OCI-LY1 (cell line): ENCODE results near the gene ZC3H18.
A peak's percentile ranks its signal among the peaks of the same experiment; 100 is the strongest.

Experiments used
- H2AFZ ChIP-seq: fragments of 200-600 bp; sonication (generic), shearing (Covaris generic); 2 replicates; pipeline ENCODE4 v1.6.0; 2014; ENCODE audit warnings: antibody characterized with exemption, mild to moderate bottlenecking, low read length
- H3F3A ChIP-seq: fragments of 200-600 bp; sonication (generic), shearing (Covaris generic); 2 replicates; pipeline ENCODE4 v1.6.0; 2014; ENCODE audit warnings: mild to moderate bottlenecking, antibody characterized with exemption, low read length, moderate library complexity; ENCODE audit not compliant: insufficient read depth
- H3K27ac ChIP-seq: fragments of 200-600 bp; sonication (generic); 2 replicates; pipeline ENCODE4 v1.5.1; 2014; ENCODE audit warnings: low read length, mixed run types, mild to moderate bottlenecking, low read depth; ENCODE audit not compliant: poor library complexity, severe bottlenecking
- H3K27me3 ChIP-seq: fragments of 200-600 bp; sonication (generic); 2 replicates; pipeline ENCODE4 v1.6.0; 2014; ENCODE audit warnings: antibody characterized with exemption, mild to moderate bottlenecking, low read length, moderate library complexity; ENCODE audit not compliant: insufficient read depth
- H3K36me3 ChIP-seq: fragments of 200-600 bp; sonication (generic); 2 replicates; pipeline ENCODE4 v1.6.1; 2014; ENCODE audit warnings: mild to moderate bottlenecking, antibody characterized with exemption, low read length, moderate library complexity, mixed read lengths; ENCODE audit not compliant: insufficient read depth
- H3K4me1 ChIP-seq: fragments of 200-600 bp; sonication (generic); 2 replicates; pipeline ENCODE4 v1.5.1; 2014; ENCODE audit warnings: mild to moderate bottlenecking, low read length, moderate library complexity; ENCODE audit not compliant: insufficient read depth, severe bottlenecking
- H3K4me2 ChIP-seq: fragments of 200-600 bp; sonication (generic), shearing (Covaris generic); 2 replicates; pipeline ENCODE4 v1.6.1; 2014; ENCODE audit warnings: low read length
- H3K4me3 ChIP-seq: fragments of 200-600 bp; sonication (generic); 2 replicates; pipeline ENCODE4 v1.5.1; 2014; ENCODE audit warnings: low read length, low read depth, mild to moderate bottlenecking, mixed read lengths; ENCODE audit not compliant: poor library complexity, severe bottlenecking
- H3K79me2 ChIP-seq: fragments of 200-600 bp; shearing (Covaris generic); 2 replicates; pipeline ENCODE4 v1.6.1; 2016; ENCODE audit warnings: mixed run types, low read length, mixed read lengths; ENCODE audit not compliant: insufficient read depth
- H3K9ac ChIP-seq: fragments of 200-600 bp; sonication (generic), shearing (Covaris generic); 2 replicates; pipeline ENCODE4 v1.6.1; 2014; ENCODE audit warnings: mild to moderate bottlenecking, low read length, mixed read lengths
- H3K9me2 ChIP-seq: fragments of 200-600 bp; sonication (generic), shearing (Covaris generic); 2 replicates; pipeline ENCODE4 v1.6.1; 2014; ENCODE audit warnings: low read depth, mild to moderate bottlenecking, low read length, mixed read lengths
- H3K9me3 ChIP-seq: fragments of 200-600 bp; shearing (Covaris generic); 2 replicates; pipeline ENCODE4 v1.6.1; 2014; ENCODE audit warnings: low read length, mixed read lengths
- H4K20me1 ChIP-seq: fragments of 200-600 bp; sonication (generic), shearing (Covaris generic); 2 replicates; pipeline ENCODE4 v1.6.0; 2016; ENCODE audit warnings: mild to moderate bottlenecking, low read length; ENCODE audit not compliant: insufficient read depth
- CTCF ChIP-seq: fragments of 200-600 bp; sonication (generic), shearing (Covaris generic); IDR thresholded peaks from 2 replicates; pipeline ENCODE4 v1.5.1; 2017; ENCODE audit warnings: mild to moderate bottlenecking, antibody characterized with exemption, low read length, moderate library complexity, mixed read lengths
- EZH2 ChIP-seq: fragments of 200-600 bp; sonication (generic), shearing (Covaris generic); IDR thresholded peaks from 2 replicates; pipeline ENCODE4 v1.8.0; 2017; ENCODE audit warnings: borderline replicate concordance, mixed run types, mild to moderate bottlenecking, antibody characterized with exemption, low read length, moderate library complexity, mixed read lengths

Gene ZC3H18

GRCh38 chr16:88672776-88673175 lies 102.6 kb downstream of the ZC3H18 start:
- H3K27ac ChIP-seq: no peak overlapping the region
- no peak overlapping the region for H2AFZ ChIP-seq
- H3K79me2 ChIP-seq: no peaks in the 10 kb centered on the region
- H4K20me1 ChIP-seq: no peaks in the 10 kb centered on the region
- no peak overlapping the region for H3K4me3 ChIP-seq
- no peaks in the 10 kb centered on the region for H3F3A ChIP-seq
- peaks cover 33% of the 10 kb centered on the region for H3K36me3 ChIP-seq
- no peaks in the 10 kb centered on the region for H3K9me2 ChIP-seq
- H3K9me3 ChIP-seq: no peaks in the 10 kb centered on the region
- no peaks in the 10 kb centered on the region for H3K4me1 ChIP-seq
- H3K27me3 ChIP-seq: no peaks in the 10 kb centered on the region; the same call in 1 of the 2 replicates
- TF ChIP-seq EZH2: no peak
- peak; percentile 8; the same call in 1 of the 2 replicates for TF ChIP-seq CTCF
- no peak overlapping the region for H3K9ac ChIP-seq
- no peak overlapping the region for H3K4me2 ChIP-seq

- H3K9ac ChIP-seq: no peak overlapping the region
- no peaks in the 10 kb centered on the region for H3K4me1 ChIP-seq
- no peaks in the 10 kb centered on the region for H3K9me3 ChIP-seq
- no peak overlapping the region for H3K27ac ChIP-seq
- no peak overlapping the region for H2AFZ ChIP-seq
- peaks cover 28% of the 10 kb centered on the region for H3K36me3 ChIP-seq
- H4K20me1 ChIP-seq: no peaks in the 10 kb centered on the region
- TF ChIP-seq EZH2: no peak
- no peak for TF ChIP-seq CTCF
- H3K27me3 ChIP-seq: no peaks in the 10 kb centered on the region; the same call in 1 of the 2 replicates
- no peaks in the 10 kb centered on the region for H3K9me2 ChIP-seq
- H3F3A ChIP-seq: no peaks in the 10 kb centered on the region
- no peaks in the 10 kb centered on the region for H3K79me2 ChIP-seq
- H3K4me3 ChIP-seq: no peak overlapping the region
- H3K4me2 ChIP-seq: no peak overlapping the region
These were observed 103.6 kb downstream of the ZC3H18 start for GRCh38 chr16:88673716-88674379.

- no peaks in the 10 kb centered on the region for H3K79me2 ChIP-seq
- H2AFZ ChIP-seq: no peak overlapping the region
- no peak overlapping the region for H3K4me2 ChIP-seq
- H4K20me1 ChIP-seq: no peaks in the 10 kb centered on the region
- no peaks in the 10 kb centered on the region for H3F3A ChIP-seq
- no peak overlapping the region for H3K4me3 ChIP-seq
- H3K27ac ChIP-seq: no peak overlapping the region
- H3K9me2 ChIP-seq: no peaks in the 10 kb centered on the region
- TF ChIP-seq EZH2: no peak
- no peak overlapping the region for H3K9ac ChIP-seq
- no peaks in the 10 kb centered on the region; the same call in 1 of the 2 replicates for H3K27me3 ChIP-seq
- H3K36me3 ChIP-seq: peaks cover 24% of the 10 kb centered on the region
- peaks cover 13% of the 10 kb centered on the region for H3K4me1 ChIP-seq
- H3K9me3 ChIP-seq: no peaks in the 10 kb centered on the region
These were observed 106.5 kb downstream of the ZC3H18 start for GRCh38 chr16:88676502-88677242.
